ENCODE measurements around the gene OGT.
A peak's percentile ranks its signal among the peaks of the same experiment; 100 is the strongest.

The OGT gene

DNA sequence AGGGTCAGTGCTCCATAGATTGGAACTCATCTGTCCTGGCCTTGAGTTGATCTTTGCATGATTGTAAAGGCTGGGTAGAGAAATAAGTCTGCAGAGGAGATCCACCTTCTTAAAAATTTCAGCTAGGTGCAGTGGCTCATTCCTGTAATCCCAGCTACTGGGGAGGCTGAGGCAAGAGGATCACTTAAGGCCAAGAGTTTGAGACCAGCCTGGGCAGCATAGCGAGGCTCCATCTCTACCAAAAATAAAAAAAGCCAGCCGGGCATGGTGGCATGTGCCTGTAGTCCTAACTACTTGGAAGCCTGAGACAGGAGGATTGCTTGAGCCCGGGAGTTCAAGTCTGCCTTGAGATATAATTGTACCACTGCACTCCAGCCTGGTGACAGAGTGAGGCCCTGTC is 85.9 kb downstream of the OGT start:
- H3K4me3 ChIP-seq (ENCODE audit: low read length), result peak overlapping the region; percentile 23; the same call in 1 of the 2 replicates
- no peak for TF ChIP-seq ZNF274 (IDR thresholded peaks at IDR 0.05; ENCODE audit: low read depth, low read length)

DNA sequence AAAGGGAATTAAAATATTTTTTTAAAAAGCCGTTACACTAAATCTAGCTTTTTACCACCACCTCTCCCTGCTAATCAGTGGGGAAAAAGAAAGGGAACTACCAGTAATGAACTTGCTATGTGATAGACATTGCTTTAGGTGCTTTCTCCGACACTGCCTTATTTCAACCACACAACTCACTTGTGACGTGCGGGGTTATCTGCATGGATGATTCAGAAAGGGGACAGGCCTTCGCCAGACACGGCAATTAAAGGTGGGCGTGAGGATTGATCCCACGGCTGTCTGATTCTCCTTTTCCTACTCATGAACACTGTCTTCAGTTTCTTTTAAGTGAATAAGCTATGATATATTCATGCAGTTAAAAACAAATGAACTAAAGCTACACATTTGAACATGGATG is 86.3 kb downstream of the OGT start:
- TF ChIP-seq ZNF274 (IDR thresholded peaks at IDR 0.05; ENCODE audit: low read depth, low read length), result no peak
- H3K4me3 ChIP-seq (ENCODE audit: low read length), result no peak overlapping the region; the same call in 1 of the 2 replicates

DNA sequence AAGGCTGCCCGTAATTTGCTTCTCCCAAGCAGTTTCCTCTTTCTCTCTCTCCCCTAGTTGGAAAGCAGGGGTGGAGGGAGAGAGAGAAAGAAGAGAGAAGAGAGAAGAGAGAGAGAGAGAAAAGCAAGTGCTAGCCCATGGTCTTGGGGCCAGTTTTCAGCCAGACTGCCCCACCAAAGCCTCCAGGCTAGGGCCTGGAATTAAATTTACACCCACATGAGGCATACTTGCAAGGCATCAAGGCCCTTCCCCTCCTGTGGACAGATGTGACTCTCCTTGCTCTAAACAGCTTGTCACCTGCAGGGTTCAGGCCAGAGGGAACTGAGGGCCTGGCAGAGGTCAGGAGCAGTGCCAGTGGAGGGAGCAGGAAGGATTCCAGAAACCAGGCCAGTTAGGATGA is 87.1 kb downstream of the OGT start:
- H3K4me3 ChIP-seq (ENCODE audit: low read length), result no peak overlapping the region
- no peak for TF ChIP-seq ZNF274 (IDR thresholded peaks at IDR 0.05; ENCODE audit: low read depth, low read length)

DNA sequence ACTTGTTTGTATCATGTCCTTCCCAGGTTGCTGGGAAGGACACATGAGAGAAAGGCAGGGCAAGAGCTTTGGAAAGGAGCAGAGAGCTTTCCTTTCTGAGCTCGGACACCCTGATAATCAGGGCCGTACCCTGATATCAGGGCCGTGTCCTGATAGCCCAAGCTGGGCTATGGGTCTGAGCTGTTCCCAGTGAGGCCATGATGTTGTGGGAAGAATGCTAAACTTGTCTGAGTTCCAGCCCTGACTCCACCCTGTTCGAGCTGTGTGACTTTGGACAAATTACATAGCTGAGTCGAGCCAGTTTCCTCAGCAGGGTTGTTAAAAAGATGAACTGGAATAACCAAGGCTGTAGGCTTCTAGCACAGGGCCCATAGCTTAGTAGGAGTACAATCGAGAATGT is 88.7 kb downstream of the OGT start:
- no peak for TF ChIP-seq ZNF274 (IDR thresholded peaks at IDR 0.05; ENCODE audit: low read depth, low read length)
- H3K4me3 ChIP-seq (ENCODE audit: low read length), result no peak overlapping the region

DNA sequence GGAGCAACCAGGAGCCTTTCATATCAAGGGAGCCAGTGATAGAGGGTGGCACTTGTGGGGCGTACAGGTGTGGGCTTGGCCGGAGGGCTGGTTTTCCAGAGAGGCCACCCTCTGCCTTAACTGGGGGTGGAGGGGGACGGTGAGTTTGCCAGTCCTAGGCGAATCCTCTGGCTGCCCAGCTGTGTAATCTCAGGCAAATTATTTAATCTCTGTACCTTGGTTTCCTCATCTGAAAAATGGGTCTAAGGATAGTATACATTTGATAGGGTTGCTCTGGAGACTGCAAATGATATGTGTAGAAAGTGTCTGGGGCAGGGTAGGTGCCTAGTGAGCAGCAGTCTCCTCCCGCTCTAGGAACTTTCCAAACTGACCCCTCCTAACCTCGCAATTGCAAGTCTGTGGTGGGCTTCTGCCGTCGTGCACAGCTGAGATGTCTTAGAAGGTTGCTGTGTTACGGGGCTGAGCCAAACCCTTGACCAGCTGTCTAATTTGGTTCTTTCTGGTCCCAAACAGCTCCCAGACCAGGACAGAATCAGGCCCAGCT is 89.2 kb downstream of the OGT start:
- TF ChIP-seq ZNF274 (IDR thresholded peaks at IDR 0.05; ENCODE audit: low read depth, low read length), result no peak
- no peak overlapping the region for H3K4me3 ChIP-seq (ENCODE audit: low read length)

DNA sequence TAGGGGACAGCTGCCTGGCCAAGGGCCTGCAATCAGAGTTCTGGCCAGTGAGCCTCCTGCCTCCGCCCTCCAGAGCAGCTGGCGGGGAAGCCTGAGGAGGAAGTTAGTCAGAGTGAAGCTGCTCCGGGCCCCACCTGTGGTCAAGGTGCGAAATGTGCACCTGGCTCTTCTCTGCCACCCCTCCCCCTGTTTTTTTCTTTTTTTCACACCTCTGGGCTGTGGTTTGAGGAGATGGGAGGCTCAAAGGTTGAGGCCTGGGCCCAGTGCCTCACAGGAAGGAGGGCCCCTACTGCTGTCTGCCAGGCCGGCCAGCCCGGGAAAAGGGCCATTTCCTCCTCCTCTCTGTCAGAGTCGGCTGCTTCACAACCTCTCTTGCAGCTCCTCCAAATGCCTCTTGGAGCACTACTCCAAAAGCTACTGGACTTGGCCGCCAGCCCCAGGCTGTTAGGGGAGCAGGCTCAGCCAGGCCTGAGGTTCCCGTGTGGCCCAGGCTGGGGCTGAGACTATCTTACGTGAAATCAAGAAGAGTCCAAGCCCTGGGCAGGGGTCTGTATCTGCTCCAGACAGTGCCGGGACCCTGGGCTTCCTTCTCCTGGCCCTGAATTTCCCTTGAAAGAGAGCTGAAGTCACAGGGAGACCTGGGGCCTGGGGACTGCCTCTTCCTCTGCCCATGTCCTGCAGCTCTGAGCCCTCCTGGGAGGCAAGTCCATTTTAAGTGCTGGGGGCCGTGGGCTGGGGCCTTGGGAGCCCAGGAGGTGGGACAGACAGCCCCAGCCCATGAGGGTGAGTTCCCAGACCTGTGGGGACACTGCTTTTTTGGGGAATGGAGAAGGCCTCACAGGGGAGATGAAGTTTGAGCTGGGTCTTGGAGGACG is 89.9 kb downstream of the OGT start:
- TF ChIP-seq ZNF274 (IDR thresholded peaks at IDR 0.05; ENCODE audit: low read depth, low read length), result no peak
- no peak overlapping the region for H3K4me3 ChIP-seq (ENCODE audit: low read length)

DNA sequence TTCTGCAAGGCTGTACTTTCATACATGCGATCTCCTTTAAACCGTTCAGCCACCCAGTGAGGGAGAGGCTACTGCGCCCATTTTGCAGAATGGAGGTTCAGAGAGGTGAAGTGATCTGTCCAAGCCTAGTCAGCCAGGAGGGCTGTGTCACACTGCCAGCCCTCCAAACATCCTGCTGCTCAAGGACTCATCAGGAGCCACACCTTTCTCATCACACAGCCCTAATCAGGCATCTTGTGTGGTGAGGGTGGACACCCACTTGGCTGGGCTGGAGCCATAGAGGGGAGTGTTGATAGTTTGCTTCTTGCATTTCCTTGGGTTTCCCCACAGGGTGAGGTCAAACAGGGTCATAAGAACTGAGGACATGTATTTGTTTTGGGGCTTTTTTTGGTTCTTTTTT is 90.8 kb downstream of the OGT start:
- no peak for TF ChIP-seq ZNF274 (IDR thresholded peaks at IDR 0.05; ENCODE audit: low read depth, low read length)
- H3K4me3 ChIP-seq (ENCODE audit: low read length), result no peak overlapping the region

DNA sequence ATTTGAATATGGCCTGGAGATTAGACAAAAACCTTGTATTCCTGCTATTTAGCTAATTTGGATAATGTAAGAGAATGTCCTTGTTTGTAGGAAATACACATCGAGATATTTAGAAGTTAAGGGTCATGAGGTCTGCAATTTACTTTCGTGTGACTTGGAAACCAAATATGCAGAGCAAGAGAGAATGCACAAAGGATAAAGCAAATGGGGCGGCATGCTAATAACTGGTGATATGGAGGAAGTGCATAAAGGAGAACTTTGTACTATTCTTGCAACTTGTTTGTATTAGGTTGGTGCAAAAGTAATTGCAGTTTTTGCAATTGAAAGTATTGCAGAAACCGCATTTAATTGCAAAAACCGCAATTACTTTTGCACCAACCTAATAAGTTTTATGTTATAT is 92.6 kb downstream of the OGT start:
- TF ChIP-seq ZNF274 (IDR thresholded peaks at IDR 0.05; ENCODE audit: low read depth, low read length), result no peak
- no peak overlapping the region for H3K4me3 ChIP-seq (ENCODE audit: low read length)

Data from GM08714 (cell line).